Measurements from ENCODE around the gene RUNX1. TPM values are rescaled to one million over a fixed set of nuclear protein-coding genes. Genes with fewer than 3 reads are reported as not detected.

RUNX1 gene
- total RNA-seq, 4 donors from 2014 or later: 3.9 to 14.5 (median 5.8) TPM

DNA sequence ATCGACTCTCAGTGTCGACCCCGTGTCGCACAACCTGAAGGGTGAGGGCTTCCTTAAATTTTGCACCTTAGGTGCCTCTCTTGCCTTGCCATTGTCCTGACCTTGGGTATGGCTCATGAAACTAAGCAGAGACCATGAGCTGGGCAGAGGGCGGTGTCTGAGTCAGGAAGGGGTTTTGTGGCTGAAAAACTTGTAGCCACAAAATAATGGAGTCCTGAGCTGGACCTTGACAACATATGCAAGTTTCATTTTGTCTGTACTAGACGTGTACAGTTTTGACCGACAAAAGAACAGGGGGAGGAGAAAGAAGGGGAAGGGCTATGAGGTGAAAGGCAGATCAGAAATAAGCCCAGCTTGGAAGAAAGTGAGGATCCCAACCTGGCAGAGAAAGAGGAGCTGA is 8.3 kb upstream of the RUNX1 start:
- H3K27me3 ChIP-seq: no peaks in the 10 kb centered on the region
- H3K36me3 ChIP-seq: no peaks in the 10 kb centered on the region
- TF ChIP-seq, protein P1, sequence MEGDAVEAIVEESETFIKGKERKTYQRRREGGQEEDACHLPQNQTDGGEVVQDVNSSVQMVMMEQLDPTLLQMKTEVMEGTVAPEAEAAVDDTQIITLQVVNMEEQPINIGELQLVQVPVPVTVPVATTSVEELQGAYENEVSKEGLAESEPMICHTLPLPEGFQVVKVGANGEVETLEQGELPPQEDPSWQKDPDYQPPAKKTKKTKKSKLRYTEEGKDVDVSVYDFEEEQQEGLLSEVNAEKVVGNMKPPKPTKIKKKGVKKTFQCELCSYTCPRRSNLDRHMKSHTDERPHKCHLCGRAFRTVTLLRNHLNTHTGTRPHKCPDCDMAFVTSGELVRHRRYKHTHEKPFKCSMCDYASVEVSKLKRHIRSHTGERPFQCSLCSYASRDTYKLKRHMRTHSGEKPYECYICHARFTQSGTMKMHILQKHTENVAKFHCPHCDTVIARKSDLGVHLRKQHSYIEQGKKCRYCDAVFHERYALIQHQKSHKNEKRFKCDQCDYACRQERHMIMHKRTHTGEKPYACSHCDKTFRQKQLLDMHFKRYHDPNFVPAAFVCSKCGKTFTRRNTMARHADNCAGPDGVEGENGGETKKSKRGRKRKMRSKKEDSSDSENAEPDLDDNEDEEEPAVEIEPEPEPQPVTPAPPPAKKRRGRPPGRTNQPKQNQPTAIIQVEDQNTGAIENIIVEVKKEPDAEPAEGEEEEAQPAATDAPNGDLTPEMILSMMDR (IDR thresholded peaks at IDR 0.05): no peak
- TF ChIP-seq POLR2AphosphoS5 (IDR thresholded peaks at IDR 0.05): no peak
- no peak for TF ChIP-seq EP300 (IDR thresholded peaks at IDR 0.05)
- no peak for TF ChIP-seq POLR2A (IDR thresholded peaks at IDR 0.05)
- 82 to 85% methylated on average over 4 to 7 of the region's 7 CpGs for WGBS, 2 donors (ENCODE audit: low coverage in 1 of 2)
- H3K4me3 ChIP-seq: no peak overlapping the region
- no peak overlapping the region for H3K27ac ChIP-seq
- no peak for ATAC-seq
- no peaks in the 10 kb centered on the region for H3K9me3 ChIP-seq
- H3K4me1 ChIP-seq: peaks cover 0 to 18% (median 4%) of the 10 kb centered on the region in 3 donors

DNA sequence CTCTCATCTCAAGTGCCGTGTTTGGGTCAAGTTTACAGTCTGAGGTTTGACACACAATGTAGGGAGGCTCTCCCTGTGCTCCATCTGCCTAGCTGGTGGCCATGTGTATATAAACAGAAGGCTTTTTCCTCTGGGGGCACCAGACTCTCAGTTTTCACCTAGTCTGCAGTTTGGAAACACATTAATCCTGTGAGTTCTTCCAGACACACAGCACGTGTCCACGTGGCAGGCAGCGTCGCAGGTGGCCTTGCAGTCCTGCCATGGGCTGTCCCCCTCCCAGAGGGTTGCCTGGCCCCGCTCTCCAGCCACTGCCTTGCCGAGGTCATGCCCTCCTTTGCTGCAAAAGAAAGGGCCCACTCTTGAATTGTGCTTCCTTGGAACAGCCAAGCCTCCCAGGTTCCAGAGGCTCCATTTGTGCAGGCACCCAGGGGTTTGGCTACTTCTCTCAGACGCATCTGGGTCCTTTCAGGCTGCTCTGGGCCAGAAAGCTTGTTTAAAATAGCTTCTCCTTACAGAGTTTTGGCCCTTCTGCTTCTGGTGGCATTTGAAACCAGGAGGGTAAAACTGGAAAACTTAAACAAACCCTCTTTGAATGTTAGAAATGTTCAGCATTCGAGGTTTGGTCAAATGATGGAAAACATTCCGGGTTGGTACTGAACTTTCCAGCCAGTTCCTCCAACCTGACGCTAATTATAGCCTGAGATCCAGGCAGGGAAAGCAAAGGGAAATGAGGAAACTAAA is 4.4 kb upstream of the RUNX1 start:
- Histone ChIP-seq H3K27ac (peak overlapping the region; percentile 4 to 77 (median 71)), H3K4me1 (peaks cover 0 to 32% (median 4%) of the 10 kb centered on the region in 3 donors), H3K27me3 (no peaks in the 10 kb centered on the region), H3K36me3 (no peaks in the 10 kb centered on the region), H3K4me3 (no peak overlapping the region), H3K9me3 (no peaks in the 10 kb centered on the region)
- WGBS, 2 donors (ENCODE audit: low coverage in 1 of 2): 33 to 52% methylated on average over 7 to 8 of the region's 11 CpGs
- peak; percentile 61 for ATAC-seq
- no peak for TF ChIP-seq EP300 (IDR thresholded peaks at IDR 0.05)
- TF ChIP-seq POLR2A (IDR thresholded peaks at IDR 0.05): no peak
- peak; percentile 82 for TF ChIP-seq POLR2AphosphoS5 (IDR thresholded peaks at IDR 0.05)
- TF ChIP-seq, protein P1 (IDR thresholded peaks at IDR 0.05): no peak

DNA sequence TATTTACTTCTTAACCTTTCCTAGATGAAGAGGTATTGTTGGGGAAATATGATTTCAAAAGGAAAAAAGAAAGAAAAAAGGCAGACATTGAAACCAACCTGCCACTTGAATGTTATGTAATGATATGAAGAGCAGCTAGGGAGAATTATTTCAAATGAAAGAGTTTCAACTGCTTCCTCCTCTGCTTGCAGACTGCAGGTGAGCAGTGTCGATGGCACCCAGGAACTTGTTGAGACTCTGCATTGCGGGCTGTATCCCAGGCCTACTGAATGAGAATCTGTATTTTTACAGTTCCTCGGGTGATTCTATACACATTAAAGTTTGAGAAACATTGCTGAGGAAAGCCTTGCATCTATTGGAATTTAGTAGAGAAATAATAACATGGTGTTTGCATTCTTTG is 3.7 kb upstream of the RUNX1 start:
- Histone ChIP-seq H3K27me3 (no peaks in the 10 kb centered on the region), H3K36me3 (no peaks in the 10 kb centered on the region), H3K9me3 (no peaks in the 10 kb centered on the region), H3K27ac (peak overlapping the region in 2 of 4 donors; percentile 75 to 77), H3K4me1 (peaks cover 0 to 39% (median 4%) of the 10 kb centered on the region in 3 donors), H3K4me3 (no peak overlapping the region)
- TF ChIP-seq, protein P1 (IDR thresholded peaks at IDR 0.05): no peak
- TF ChIP-seq EP300 (IDR thresholded peaks at IDR 0.05): no peak
- TF ChIP-seq POLR2AphosphoS5 (IDR thresholded peaks at IDR 0.05): no peak
- TF ChIP-seq POLR2A (IDR thresholded peaks at IDR 0.05): no peak
- ATAC-seq: no peak
- WGBS, 2 donors (ENCODE audit: low coverage in 1 of 2): 84 to 94% methylated on average over 3 of the region's 3 CpGs

DNA sequence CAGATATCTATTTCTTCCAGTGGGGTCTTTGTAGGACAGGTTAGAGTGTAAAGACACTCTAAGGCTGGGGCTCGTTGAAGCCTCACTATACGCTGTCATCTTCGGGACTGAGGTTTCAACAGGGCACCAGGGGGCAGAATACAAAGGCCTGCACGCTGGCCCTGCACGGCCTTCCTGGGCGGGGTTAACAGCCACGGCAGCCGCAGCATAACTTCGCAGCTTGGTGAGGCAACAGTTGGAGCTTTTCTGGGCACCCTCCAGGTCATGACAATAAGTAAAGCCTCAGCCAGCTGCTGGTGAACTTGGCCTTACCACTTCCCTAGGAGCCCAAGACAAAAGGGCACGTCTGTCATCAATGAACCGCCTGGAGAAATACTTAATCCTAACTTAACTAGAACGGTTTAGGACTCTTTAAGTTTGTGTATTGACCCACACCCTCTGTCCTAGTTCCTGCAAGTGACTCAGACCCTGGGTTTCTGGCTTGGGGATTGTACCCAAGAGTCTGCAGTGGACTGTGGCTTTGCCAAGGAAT is 2.3 kb upstream of the RUNX1 start:
- TF ChIP-seq POLR2AphosphoS5 (IDR thresholded peaks at IDR 0.05) (peak; percentile 36), EP300 (IDR thresholded peaks at IDR 0.05) (no peak), POLR2A (IDR thresholded peaks at IDR 0.05) (no peak)
- TF ChIP-seq, protein P1 (IDR thresholded peaks at IDR 0.05): peak in 3 of 4 experiments; percentile 15 to 51 (median 21)
- H3K27me3 ChIP-seq: no peaks in the 10 kb centered on the region
- H3K4me1 ChIP-seq: peaks cover 0 to 52% (median 4%) of the 10 kb centered on the region in 3 donors
- peak; percentile 62 for ATAC-seq
- H3K27ac ChIP-seq: peak overlapping the region in 1 of 4 donors; percentile 41
- no peak overlapping the region for H3K4me3 ChIP-seq
- no peaks in the 10 kb centered on the region for H3K36me3 ChIP-seq
- H3K9me3 ChIP-seq: no peaks in the 10 kb centered on the region
- 17 to 34% methylated on average over 8 to 10 of the region's 12 CpGs for WGBS, 2 donors (ENCODE audit: low coverage in 1 of 2)
